GM10266 (cell line): ENCODE results near the gene MORC1.

Source experiments
- DNase-seq: peaks from one replicate; pipeline ENCODE4 v3.0.0; 2012; ENCODE audit errors: extremely low spot score
- CTCF ChIP-seq: IDR thresholded peaks from 2 replicates; pipeline ENCODE4 v1.5.1; 2012; ENCODE audit warnings: mild to moderate bottlenecking, low read depth; ENCODE audit not compliant: control insufficient read depth, insufficient read depth; ENCODE audit errors: missing control alignments

MORC1 gene

GRCh38 chr3:108973019-108973418, 144.9 kb downstream of the MORC1 start:
- TF ChIP-seq CTCF: no peak
- DNase-seq: no peak

- TF ChIP-seq CTCF: no peak
- DNase-seq: no peak
Measured at GRCh38 chr3:108972482-108972881, 145.5 kb downstream of the MORC1 start.

- TF ChIP-seq CTCF: no peak
- no peak for DNase-seq
Measured at GRCh38 chr3:108970561-108970960, 147.4 kb downstream of the MORC1 start.

- no peak for DNase-seq
- TF ChIP-seq CTCF: no peak
Measured at GRCh38 chr3:108966773-108967172, 151.2 kb downstream of the MORC1 start.

- no peak for DNase-seq
- TF ChIP-seq CTCF: no peak
Measured at GRCh38 chr3:108959017-108959416, 158.9 kb downstream of the MORC1 start.

GRCh38 chr3:108953700-108954099, 164.2 kb downstream of the MORC1 start, which contains the start of gene GUCA1C:
GUCA1C (minus strand) TSS chr3:108953879; CDS start chr3:108953762, 117 bp downstream.
- no peak for DNase-seq
- no peak for TF ChIP-seq CTCF

GRCh38 chr3:108953210-108953609, 164.7 kb downstream of the MORC1 start:
- no peak for TF ChIP-seq CTCF
- DNase-seq: no peak
